Hepatocyte (in vitro differentiated cells): ENCODE data around the gene JARID2. TPM values are rescaled to one million over a fixed set of nuclear protein-coding genes. Genes with fewer than 3 reads are reported as not detected.

ENCODE experiments used
- DNase-seq: peaks from one replicate; pipeline ENCODE4 v3.0.0-alpha.2; 2016; ENCODE audit warnings: low spot score
- H2AFZ ChIP-seq: fragments of 200-600 bp; sonication (generic); 2 replicates; pipeline ENCODE4 v1.6.0; 2016; ENCODE audit warnings: antibody characterized with exemption, mild to moderate bottlenecking
- H3K27ac ChIP-seq: fragments of 200-600 bp; sonication (generic); 2 replicates; pipeline ENCODE4 v1.5.1; 2016; ENCODE audit warnings: mild to moderate bottlenecking
- H3K27me3 ChIP-seq: fragments of 200-600 bp; sonication (generic); 2 replicates; pipeline ENCODE4 v1.6.1; 2016
- H3K36me3 ChIP-seq: fragments of 200-600 bp; sonication (generic); replicated peaks from 2 replicates; pipeline ENCODE4 v1.5.1; 2016; ENCODE audit warnings: low read depth; ENCODE audit not compliant: insufficient read depth
- H3K4me1 ChIP-seq: fragments of 200-600 bp; sonication (generic); 2 replicates; pipeline ENCODE4 v1.5.1; 2016; ENCODE audit warnings: mild to moderate bottlenecking, moderate library complexity; ENCODE audit not compliant: insufficient read depth
- H3K4me2 ChIP-seq: fragments of 200-600 bp; sonication (generic); 2 replicates; pipeline ENCODE4 v1.6.0; 2016
- H3K4me3 ChIP-seq: fragments of 200-600 bp; sonication (generic); 2 replicates; pipeline ENCODE4 v1.5.1; 2016; ENCODE audit warnings: mild to moderate bottlenecking
- H3K79me2 ChIP-seq: fragments of 200-600 bp; sonication (generic); 2 replicates; pipeline ENCODE4 v1.6.0; 2017; ENCODE audit warnings: mild to moderate bottlenecking
- H3K9me2 ChIP-seq: fragments of 200-600 bp; sonication (generic); replicated peaks from 2 replicates; pipeline ENCODE4 v1.6.0; 2017; ENCODE audit warnings: mild to moderate bottlenecking; ENCODE audit not compliant: insufficient read depth
- H3K9me3 ChIP-seq: fragments of 200-600 bp; sonication (generic); 2 replicates; pipeline ENCODE4 v1.5.1; 2016; ENCODE audit warnings: low read depth, mild to moderate bottlenecking
- H4K20me1 ChIP-seq: fragments of 200-600 bp; sonication (generic); 2 replicates; pipeline ENCODE4 v1.6.0; 2016; ENCODE audit warnings: mild to moderate bottlenecking; ENCODE audit not compliant: insufficient read depth, poor library complexity, severe bottlenecking
- CTCF ChIP-seq: fragments of 200-600 bp; sonication (generic); IDR thresholded peaks from 2 replicates; pipeline ENCODE4 v1.5.1; 2016; ENCODE audit warnings: antibody characterized with exemption, mild to moderate bottlenecking; ENCODE audit not compliant: poor library complexity
- EZH2 ChIP-seq: fragments of 200-600 bp; sonication (generic); IDR thresholded peaks from 2 replicates; pipeline ENCODE4 v1.6.1; 2016; ENCODE audit warnings: antibody characterized with exemption, mild to moderate bottlenecking, borderline replicate concordance
- EZH2phosphoT487 ChIP-seq: fragments of 200-600 bp; sonication (generic); IDR thresholded peaks from one replicate; pipeline ENCODE4 v1.6.1; 2018; ENCODE audit warnings: antibody characterized with exemption, mild to moderate bottlenecking, low read depth, moderate library complexity; ENCODE audit not compliant: unreplicated experiment, severe bottlenecking
- WGBS: methylation state at CpG from one replicate; pipeline ENCODE4 v1.1.6; 2016; ENCODE audit warnings: low lambda C conversion rate; ENCODE audit errors: missing lambda C conversion rate; 5-methylcytosine and 5-hydroxymethylcytosine counted together
- polyA plus RNA-seq: library from polyadenylated mRNA; unstranded; fragments of >200 nt; fragmentation: Nextera tagmentation; extraction: Ambion mirVana; gene quantifications from 2 replicates; pipeline ENCODE4 v1.2.1, GENCODE V29; 2016
- total RNA-seq: library from RNA; depleted of rRNA; stranded (reverse); fragments of >200 nt; gene quantifications from 2 replicates; pipeline ENCODE4 v1.2.3, GENCODE V29; 2014

The JARID2 gene
- total and polyA plus RNA-seq, 2 experiments from 2014 or later: 4.6 to 11.6 TPM

- Histone ChIP-seq H3K4me1 (peaks cover 44% of the 10 kb centered on the region), H3K27ac (no peak overlapping the region), H2AFZ (no peak overlapping the region), H3K79me2 (peaks cover 87% of the 10 kb centered on the region), H3K9me2 (no peaks in the 10 kb centered on the region), H3K27me3 (no peaks in the 10 kb centered on the region), H3K4me3 (no peak overlapping the region), H3K4me2 (peak overlapping the region; percentile 48), H3K9me3 (no peaks in the 10 kb centered on the region), H3K36me3 (no peaks in the 10 kb centered on the region), H4K20me1 (peaks cover 31% of the 10 kb centered on the region)
- peak; percentile 10 for DNase-seq
- TF ChIP-seq CTCF (no peak), EZH2 (no peak), EZH2phosphoT487 (no peak)
- WGBS: 40% methylated on average over 7 of the region's 7 CpGs
These were observed 140.4 kb downstream of the JARID2 start for GRCh38 chr6:15386110-15386755.

GRCh38 chr6:15386756-15387112, 140.9 kb downstream of the JARID2 start:
- Histone ChIP-seq H3K9me3 (no peaks in the 10 kb centered on the region), H3K27ac (no peak overlapping the region), H3K79me2 (peaks cover 87% of the 10 kb centered on the region), H3K4me2 (peak overlapping the region; percentile 48), H4K20me1 (peaks cover 31% of the 10 kb centered on the region), H3K27me3 (no peaks in the 10 kb centered on the region), H3K4me3 (no peak overlapping the region), H2AFZ (no peak overlapping the region), H3K9me2 (no peaks in the 10 kb centered on the region), H3K4me1 (peaks cover 44% of the 10 kb centered on the region), H3K36me3 (no peaks in the 10 kb centered on the region)
- no peak for TF ChIP-seq EZH2phosphoT487
- TF ChIP-seq EZH2: no peak
- TF ChIP-seq CTCF: no peak
- DNase-seq: no peak
- 66% methylated on average over 3 of the region's 3 CpGs for WGBS

- Histone ChIP-seq H3K27ac (no peak overlapping the region), H3K4me2 (no peak overlapping the region), H4K20me1 (peaks cover 31% of the 10 kb centered on the region), H3K9me2 (no peaks in the 10 kb centered on the region), H3K9me3 (no peaks in the 10 kb centered on the region), H3K4me3 (no peak overlapping the region), H3K27me3 (no peaks in the 10 kb centered on the region), H3K4me1 (peaks cover 44% of the 10 kb centered on the region), H3K36me3 (no peaks in the 10 kb centered on the region), H3K79me2 (peaks cover 85% of the 10 kb centered on the region), H2AFZ (no peak overlapping the region)
- TF ChIP-seq EZH2phosphoT487 (no peak), EZH2 (no peak), CTCF (no peak)
- DNase-seq: no peak
- 90% methylated on average over 5 of the region's 5 CpGs for WGBS
These were observed 141.2 kb downstream of the JARID2 start for GRCh38 chr6:15387118-15387517.
